ENCODE measurements around the gene PPP1R1C. TPM values are rescaled to one million over a fixed set of nuclear protein-coding genes. Genes with fewer than 3 reads are reported as not detected.
"Not testable (repeated sequence)": the region's sequence is repeated elsewhere in the genome, so short reads cannot be mapped to it uniquely, and the experiment has no call there.

PPP1R1C gene
- total RNA-seq, 1 experiment from 2014 or later: 2.0 TPM

GRCh38 chr2:182023235-182023634 lies 37.6 kb downstream of the PPP1R1C start:
- H3K4me3 Mint-ChIP-seq (ENCODE audit: low read depth, unreplicated experiment): no peak overlapping the region
- no peaks in the 10 kb centered on the region for H3K36me3 Mint-ChIP-seq (ENCODE audit: insufficient read depth, unreplicated experiment)
- intact Hi-C loops (cut with micrococcal nuclease; ENCODE audit: unreplicated experiment): no loop called here
- peaks cover 18% of the 10 kb centered on the region for H3K4me1 Mint-ChIP-seq (ENCODE audit: low read depth, unreplicated experiment)
- no peak for TF ChIP-seq CTCF (IDR thresholded peaks at IDR 0.05; ENCODE audit: unreplicated experiment)
- CTCF ChIA-PET: no interaction called here
- BruUV-seq (replicated peaks): no TSS peak
- DNase-seq: no peak
- H3K27me3 Mint-ChIP-seq (ENCODE audit: unreplicated experiment): no peaks in the 10 kb centered on the region
- no peaks in the 10 kb centered on the region for H3K9me3 Mint-ChIP-seq (ENCODE audit: low read depth, unreplicated experiment)
- H3K27ac Mint-ChIP-seq (ENCODE audit: unreplicated experiment): no peak overlapping the region

DNA sequence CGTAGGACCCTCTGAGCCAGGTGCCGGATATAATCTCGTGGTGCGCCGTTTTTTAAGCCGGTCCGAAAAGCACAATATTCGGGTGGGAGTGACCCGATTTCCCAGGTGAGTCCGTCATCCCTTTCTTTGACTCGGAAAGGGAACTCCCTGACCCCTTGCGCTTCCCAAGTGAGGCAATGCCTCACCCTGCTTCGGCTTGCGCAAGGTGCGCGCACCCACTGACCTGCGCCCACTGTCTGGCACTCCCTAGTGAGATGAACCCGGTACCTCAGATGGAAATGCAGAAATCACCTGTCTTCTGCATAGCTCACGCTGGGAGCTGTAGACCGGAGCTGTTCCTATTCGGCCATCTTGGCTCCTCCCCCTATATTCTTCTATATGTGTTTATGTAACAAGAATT lies 45.2 kb downstream of the PPP1R1C start:
- CTCF ChIA-PET; H3K27ac Mint-ChIP-seq (ENCODE audit: unreplicated experiment); H3K36me3 Mint-ChIP-seq (ENCODE audit: insufficient read depth, unreplicated experiment); H3K9me3 Mint-ChIP-seq (ENCODE audit: low read depth, unreplicated experiment); BruUV-seq (replicated peaks); H3K4me3 Mint-ChIP-seq (ENCODE audit: low read depth, unreplicated experiment); intact Hi-C loops (cut with micrococcal nuclease; ENCODE audit: unreplicated experiment); H3K27me3 Mint-ChIP-seq (ENCODE audit: unreplicated experiment); DNase-seq; H3K4me1 Mint-ChIP-seq (ENCODE audit: low read depth, unreplicated experiment): not testable (repeated sequence)

DNA sequence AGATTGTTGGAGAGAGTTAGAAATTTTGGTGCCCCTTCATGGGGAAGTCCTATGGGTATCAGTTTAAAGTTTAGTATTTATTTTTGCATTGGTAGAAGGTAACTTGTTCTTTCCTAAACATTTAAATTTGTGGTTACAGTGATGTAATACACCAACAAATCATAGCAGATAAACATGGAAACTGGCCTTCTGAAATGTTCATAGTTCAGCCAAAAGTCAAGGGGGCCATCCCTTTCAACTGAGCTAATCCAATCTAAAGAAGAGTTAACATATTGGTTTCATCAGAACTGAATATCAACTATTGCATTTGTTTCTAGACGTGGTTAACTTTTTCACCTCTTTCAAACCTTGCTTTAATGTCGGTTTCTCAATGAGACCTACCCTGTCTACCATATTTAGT lies 46.3 kb downstream of the PPP1R1C start:
- intact Hi-C loops (cut with micrococcal nuclease; ENCODE audit: unreplicated experiment): no loop called here
- no peak for DNase-seq
- H3K4me3 Mint-ChIP-seq (ENCODE audit: low read depth, unreplicated experiment): no peak overlapping the region
- H3K27me3 Mint-ChIP-seq (ENCODE audit: unreplicated experiment): no peaks in the 10 kb centered on the region
- peaks cover 5% of the 10 kb centered on the region for H3K9me3 Mint-ChIP-seq (ENCODE audit: low read depth, unreplicated experiment)
- no peak overlapping the region for H3K27ac Mint-ChIP-seq (ENCODE audit: unreplicated experiment)
- no peaks in the 10 kb centered on the region for H3K36me3 Mint-ChIP-seq (ENCODE audit: insufficient read depth, unreplicated experiment)
- no peak for TF ChIP-seq CTCF (IDR thresholded peaks at IDR 0.05; ENCODE audit: unreplicated experiment)
- H3K4me1 Mint-ChIP-seq (ENCODE audit: low read depth, unreplicated experiment): no peaks in the 10 kb centered on the region
- CTCF ChIA-PET: no interaction called here
- BruUV-seq (replicated peaks): no TSS peak

- no peak overlapping the region for H3K4me3 Mint-ChIP-seq (ENCODE audit: low read depth, unreplicated experiment)
- no TSS peak for BruUV-seq (replicated peaks)
- CTCF ChIA-PET: no interaction called here
- H3K36me3 Mint-ChIP-seq (ENCODE audit: insufficient read depth, unreplicated experiment): no peaks in the 10 kb centered on the region
- TF ChIP-seq CTCF (IDR thresholded peaks at IDR 0.05; ENCODE audit: unreplicated experiment): no peak
- no peaks in the 10 kb centered on the region for H3K27me3 Mint-ChIP-seq (ENCODE audit: unreplicated experiment)
- peaks cover 3% of the 10 kb centered on the region for H3K4me1 Mint-ChIP-seq (ENCODE audit: low read depth, unreplicated experiment)
- H3K9me3 Mint-ChIP-seq (ENCODE audit: low read depth, unreplicated experiment): peaks cover 5% of the 10 kb centered on the region
- intact Hi-C loops (cut with micrococcal nuclease; ENCODE audit: unreplicated experiment): no loop called here
- no peak for DNase-seq
- H3K27ac Mint-ChIP-seq (ENCODE audit: unreplicated experiment): no peak overlapping the region
Measured at GRCh38 chr2:182033449-182033848, 47.8 kb downstream of the PPP1R1C start.

GRCh38 chr2:182038576-182038975 lies 52.9 kb downstream of the PPP1R1C start:
- BruUV-seq (replicated peaks): no TSS peak
- Mint-ChIP-seq H3K27ac (ENCODE audit: unreplicated experiment) (no peak overlapping the region), H3K36me3 (ENCODE audit: insufficient read depth, unreplicated experiment) (no peaks in the 10 kb centered on the region), H3K27me3 (ENCODE audit: unreplicated experiment) (no peaks in the 10 kb centered on the region), H3K9me3 (ENCODE audit: low read depth, unreplicated experiment) (peaks cover 5% of the 10 kb centered on the region), H3K4me1 (ENCODE audit: low read depth, unreplicated experiment) (peaks cover 8% of the 10 kb centered on the region), H3K4me3 (ENCODE audit: low read depth, unreplicated experiment) (no peak overlapping the region)
- CTCF ChIA-PET: no interaction called here
- no peak for TF ChIP-seq CTCF (IDR thresholded peaks at IDR 0.05; ENCODE audit: unreplicated experiment)
- DNase-seq: peak; percentile 5
- intact Hi-C loops (cut with micrococcal nuclease; ENCODE audit: unreplicated experiment): no loop called here
